Measurements from ENCODE around the gene MEX3D. TPM values are rescaled to one million over a fixed set of nuclear protein-coding genes. Genes with fewer than 3 reads are reported as not detected.

MEX3D gene
- total RNA-seq, 1 donor from 2014 or later = 52.1 TPM

GRCh38 chr19:1529430-1529816 lies 38.7 kb downstream of the MEX3D start:
- Mint-ChIP-seq H3K36me3 (ENCODE audit: low read depth, unreplicated experiment) (peaks cover 3% of the 10 kb centered on the region), H3K9me3 (ENCODE audit: unreplicated experiment) (peaks cover 3% of the 10 kb centered on the region), H3K4me3 (ENCODE audit: unreplicated experiment) (no peak overlapping the region), H3K27ac (ENCODE audit: unreplicated experiment) (no peak overlapping the region), H3K4me1 (ENCODE audit: low read depth, unreplicated experiment) (no peaks in the 10 kb centered on the region), H3K27me3 (ENCODE audit: low read depth, unreplicated experiment) (peaks cover 32% of the 10 kb centered on the region)
- no peak overlapping the region for H3K4me2 ChIP-seq (ENCODE audit: low read length)
- no peak overlapping the region for H2AFZ ChIP-seq (ENCODE audit: low read depth, low read length)
- H3K4me1 ChIP-seq (ENCODE audit: insufficient read depth, low read length) = no peaks in the 10 kb centered on the region
- DNase-seq (ENCODE audit: low read depth) (no peak), FAIRE-seq (no peak)
- H3K4me3 ChIP-seq (ENCODE audit: insufficient read depth, low read depth, low read length) = no peak overlapping the region
- H3K79me2 ChIP-seq (ENCODE audit: insufficient read depth, low read length) = no peaks in the 10 kb centered on the region
- TF ChIP-seq CTCF (IDR thresholded peaks at IDR 0.05; ENCODE audit: insufficient read depth, low read depth, low read length) = no peak
- TF ChIP-seq EZH2 (IDR thresholded peaks at IDR 0.05; ENCODE audit: insufficient read depth, low read length) = no peak
- H3K36me3 ChIP-seq (ENCODE audit: insufficient read depth, low read length) = no peaks in the 10 kb centered on the region
- no peak overlapping the region for H3K9ac ChIP-seq (ENCODE audit: low read length)
- H3K27me3 ChIP-seq (ENCODE audit: insufficient read depth, low read length) = peaks cover 13% of the 10 kb centered on the region
- peaks cover 3% of the 10 kb centered on the region for H3K9me3 ChIP-seq (ENCODE audit: insufficient read depth, low read depth, low read length)
- no peak overlapping the region for H3K27ac ChIP-seq (ENCODE audit: low read depth, low read length)
- peaks cover 7% of the 10 kb centered on the region for H4K20me1 ChIP-seq (ENCODE audit: insufficient read depth, low read length)

GRCh38 chr19:1528596-1529429 lies 39.3 kb downstream of the MEX3D start:
- H3K27ac ChIP-seq (ENCODE audit: low read depth, low read length) = no peak overlapping the region

More at GRCh38 chr19:1528596-1529429, 39.3 kb downstream of the MEX3D start:
- H4K20me1 ChIP-seq (ENCODE audit: insufficient read depth, low read length) = peaks cover 7% of the 10 kb centered on the region
- Mint-ChIP-seq H3K4me3 (ENCODE audit: unreplicated experiment) (no peak overlapping the region), H3K36me3 (ENCODE audit: low read depth, unreplicated experiment) (peaks cover 3% of the 10 kb centered on the region), H3K27me3 (ENCODE audit: low read depth, unreplicated experiment) (peaks cover 34% of the 10 kb centered on the region), H3K9me3 (ENCODE audit: unreplicated experiment) (peaks cover 4% of the 10 kb centered on the region), H3K27ac (ENCODE audit: unreplicated experiment) (no peak overlapping the region), H3K4me1 (ENCODE audit: low read depth, unreplicated experiment) (no peaks in the 10 kb centered on the region)
- TF ChIP-seq EZH2 (IDR thresholded peaks at IDR 0.05; ENCODE audit: insufficient read depth, low read length) (no peak), CTCF (IDR thresholded peaks at IDR 0.05; ENCODE audit: insufficient read depth, low read depth, low read length) (no peak)
- peaks cover 18% of the 10 kb centered on the region for H3K27me3 ChIP-seq (ENCODE audit: insufficient read depth, low read length)
- FAIRE-seq (no peak), DNase-seq (ENCODE audit: low read depth) (no peak)
- H3K4me2 ChIP-seq (ENCODE audit: low read length) = no peak overlapping the region
- H3K4me3 ChIP-seq (ENCODE audit: insufficient read depth, low read depth, low read length) = no peak overlapping the region
- no peaks in the 10 kb centered on the region for H3K79me2 ChIP-seq (ENCODE audit: insufficient read depth, low read length)
- no peaks in the 10 kb centered on the region for H3K4me1 ChIP-seq (ENCODE audit: insufficient read depth, low read length)
- H3K9me3 ChIP-seq (ENCODE audit: insufficient read depth, low read depth, low read length) = peaks cover 3% of the 10 kb centered on the region
- H3K36me3 ChIP-seq (ENCODE audit: insufficient read depth, low read length) = no peaks in the 10 kb centered on the region
- H2AFZ ChIP-seq (ENCODE audit: low read depth, low read length) = no peak overlapping the region
- H3K9ac ChIP-seq (ENCODE audit: low read length) = no peak overlapping the region
